ENCODE results near the gene TCHP. TPM values are rescaled to one million over a fixed set of nuclear protein-coding genes. Genes with fewer than 3 reads are reported as not detected.

TCHP gene
- total RNA-seq, 1 experiment from 2014 or later, result 28.0 TPM

DNA sequence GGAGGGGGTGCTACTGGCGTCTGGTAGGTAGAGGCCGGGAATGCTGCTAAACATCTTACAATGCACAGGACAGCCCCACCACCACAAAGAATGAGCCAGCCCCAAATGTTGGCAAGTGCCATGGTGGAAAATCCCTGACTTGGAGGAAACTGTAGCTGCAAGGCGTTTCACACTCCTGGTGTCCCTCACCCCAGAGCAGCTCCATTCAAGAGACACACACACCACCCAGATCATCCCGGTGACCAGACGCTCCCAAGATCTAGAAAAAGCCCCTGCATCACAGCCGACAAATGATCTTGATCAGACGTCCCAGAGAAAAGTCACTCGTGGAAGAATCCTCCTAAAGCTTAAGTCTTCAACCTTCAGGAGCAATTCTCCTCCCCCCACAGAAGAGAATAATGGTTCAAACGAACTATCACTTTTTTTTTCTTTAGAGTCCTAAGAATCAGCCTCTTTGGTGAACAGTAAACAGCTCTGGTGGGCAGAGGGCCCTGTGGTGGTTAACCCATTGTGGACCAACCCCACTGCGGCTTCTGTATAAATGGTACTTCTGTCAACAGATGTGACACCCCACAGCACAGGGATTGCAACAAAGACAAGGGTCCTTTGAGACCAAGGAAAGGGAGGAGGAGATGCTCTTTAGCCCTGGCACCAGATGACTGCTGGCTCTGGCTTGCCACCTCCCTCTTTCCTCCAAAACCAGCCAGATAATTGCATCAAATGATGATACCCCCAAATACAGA lies 22.4 kb upstream of the TCHP start:
- Mint-ChIP-seq H3K27me3 (ENCODE audit: unreplicated experiment) (peaks cover 13% of the 10 kb centered on the region), H3K36me3 (ENCODE audit: insufficient read depth, unreplicated experiment) (peaks cover 24% of the 10 kb centered on the region), H3K4me1 (ENCODE audit: low read depth, unreplicated experiment) (peaks cover 26% of the 10 kb centered on the region), H3K9me3 (ENCODE audit: low read depth, unreplicated experiment) (no peaks in the 10 kb centered on the region), H3K4me3 (ENCODE audit: low read depth, unreplicated experiment) (no peak overlapping the region), H3K27ac (ENCODE audit: unreplicated experiment) (no peak overlapping the region)
- DNase-seq, result no peak
- CTCF ChIA-PET, result no interaction called here
- TF ChIP-seq, protein P1, sequence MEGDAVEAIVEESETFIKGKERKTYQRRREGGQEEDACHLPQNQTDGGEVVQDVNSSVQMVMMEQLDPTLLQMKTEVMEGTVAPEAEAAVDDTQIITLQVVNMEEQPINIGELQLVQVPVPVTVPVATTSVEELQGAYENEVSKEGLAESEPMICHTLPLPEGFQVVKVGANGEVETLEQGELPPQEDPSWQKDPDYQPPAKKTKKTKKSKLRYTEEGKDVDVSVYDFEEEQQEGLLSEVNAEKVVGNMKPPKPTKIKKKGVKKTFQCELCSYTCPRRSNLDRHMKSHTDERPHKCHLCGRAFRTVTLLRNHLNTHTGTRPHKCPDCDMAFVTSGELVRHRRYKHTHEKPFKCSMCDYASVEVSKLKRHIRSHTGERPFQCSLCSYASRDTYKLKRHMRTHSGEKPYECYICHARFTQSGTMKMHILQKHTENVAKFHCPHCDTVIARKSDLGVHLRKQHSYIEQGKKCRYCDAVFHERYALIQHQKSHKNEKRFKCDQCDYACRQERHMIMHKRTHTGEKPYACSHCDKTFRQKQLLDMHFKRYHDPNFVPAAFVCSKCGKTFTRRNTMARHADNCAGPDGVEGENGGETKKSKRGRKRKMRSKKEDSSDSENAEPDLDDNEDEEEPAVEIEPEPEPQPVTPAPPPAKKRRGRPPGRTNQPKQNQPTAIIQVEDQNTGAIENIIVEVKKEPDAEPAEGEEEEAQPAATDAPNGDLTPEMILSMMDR (IDR thresholded peaks at IDR 0.05; ENCODE audit: unreplicated experiment), result no peak
- no TSS peak for BruUV-seq (replicated peaks)
- intact Hi-C loops (cut with micrococcal nuclease; ENCODE audit: unreplicated experiment), result no loop called here

DNA sequence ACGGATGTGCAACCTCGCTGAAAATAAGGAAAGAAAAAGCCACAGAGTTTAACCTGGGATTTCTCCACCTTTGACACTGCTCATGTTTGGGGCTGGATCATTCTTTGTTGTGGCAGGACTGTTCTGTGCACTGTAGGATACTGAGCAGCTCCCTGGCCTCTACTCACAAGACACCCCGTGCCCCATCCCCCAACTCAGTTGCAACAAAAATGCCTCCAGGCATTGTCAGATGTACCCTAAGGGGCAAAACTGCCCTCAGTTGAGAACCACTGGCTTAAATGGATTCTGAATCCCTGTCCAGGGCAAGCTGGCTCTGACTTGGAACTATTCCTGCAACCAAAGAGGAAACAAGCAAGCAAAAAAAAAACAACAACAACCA lies 21.8 kb upstream of the TCHP start:
- Mint-ChIP-seq H3K27ac (ENCODE audit: unreplicated experiment) (no peak overlapping the region), H3K9me3 (ENCODE audit: low read depth, unreplicated experiment) (no peaks in the 10 kb centered on the region), H3K4me3 (ENCODE audit: low read depth, unreplicated experiment) (peak overlapping the region; percentile 85), H3K4me1 (ENCODE audit: low read depth, unreplicated experiment) (peaks cover 26% of the 10 kb centered on the region), H3K27me3 (ENCODE audit: unreplicated experiment) (peaks cover 13% of the 10 kb centered on the region), H3K36me3 (ENCODE audit: insufficient read depth, unreplicated experiment) (peaks cover 24% of the 10 kb centered on the region)
- DNase-seq, result no peak
- TF ChIP-seq, protein P1 (IDR thresholded peaks at IDR 0.05; ENCODE audit: unreplicated experiment), result no peak
- intact Hi-C loops (cut with micrococcal nuclease; ENCODE audit: unreplicated experiment), result no loop called here
- CTCF ChIA-PET, result no interaction called here
- BruUV-seq (replicated peaks), result no TSS peak

DNA sequence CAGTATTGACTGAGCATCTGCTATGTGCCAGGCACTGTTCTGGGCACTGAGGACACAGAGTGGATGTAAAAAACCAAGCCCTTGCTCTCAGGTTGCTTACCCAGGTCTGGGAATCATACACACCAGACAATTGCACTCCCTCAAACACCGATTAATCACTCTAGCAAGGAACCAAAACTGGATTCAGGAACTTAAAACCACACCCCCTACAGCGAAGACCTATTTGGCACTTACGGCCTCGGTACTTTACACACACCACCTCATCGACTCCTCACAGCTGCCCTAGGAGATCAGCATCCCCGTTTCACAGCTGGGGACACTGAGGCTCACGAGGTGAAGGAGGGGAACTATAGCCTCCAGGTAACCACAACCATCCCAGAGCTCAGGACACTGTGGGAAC lies 21.3 kb upstream of the TCHP start:
- no peak for DNase-seq

DNA sequence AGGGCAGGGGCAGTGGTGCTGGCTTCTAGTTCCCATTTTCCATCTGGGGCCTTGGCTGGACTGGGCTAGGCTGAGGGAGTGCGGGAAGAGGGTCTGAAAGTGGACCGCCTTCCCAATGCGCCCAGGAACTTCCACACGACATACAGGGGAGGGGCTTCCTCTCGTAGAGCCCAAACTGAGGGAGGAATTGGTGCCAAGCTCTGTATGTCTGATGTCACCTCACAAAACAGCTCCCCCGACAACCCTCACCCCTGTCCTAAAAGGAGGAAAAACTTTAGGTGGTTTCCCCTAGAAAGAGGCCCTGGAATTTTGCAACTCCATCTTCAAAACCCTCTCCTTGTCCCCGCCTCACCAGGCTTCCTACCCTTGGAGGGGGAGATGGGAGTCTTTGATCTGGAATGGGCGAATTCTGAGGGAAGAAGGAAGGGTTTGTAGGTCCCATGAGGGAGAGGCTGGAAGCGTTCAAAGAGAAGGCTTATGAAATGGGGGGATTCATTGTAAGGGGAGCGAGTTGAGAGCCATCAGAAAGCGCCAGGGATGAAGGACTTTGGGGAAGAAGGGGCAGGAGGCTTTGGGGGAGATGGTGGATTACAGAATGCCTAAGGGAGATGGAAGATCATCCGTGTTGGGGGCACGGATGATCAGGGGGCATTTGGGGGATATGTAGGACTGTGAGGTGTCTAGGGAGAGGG lies 20.6 kb upstream of the TCHP start:
- peaks cover 24% of the 10 kb centered on the region for H3K36me3 Mint-ChIP-seq (ENCODE audit: insufficient read depth, unreplicated experiment)
- CTCF ChIA-PET, result no interaction called here
- peak overlapping the region; percentile 91 for H3K27ac Mint-ChIP-seq (ENCODE audit: unreplicated experiment)
- H3K4me3 Mint-ChIP-seq (ENCODE audit: low read depth, unreplicated experiment), result peak overlapping the region; percentile 85
- intact Hi-C loops (cut with micrococcal nuclease; ENCODE audit: unreplicated experiment), result loop anchor here (1.0 to 2.0 kb wide), 2 partner anchors 26 to 75 kb away; no protein-coding TSS in a partner anchor
- no peaks in the 10 kb centered on the region for H3K9me3 Mint-ChIP-seq (ENCODE audit: low read depth, unreplicated experiment)
- TF ChIP-seq, protein P1 (IDR thresholded peaks at IDR 0.05; ENCODE audit: unreplicated experiment), result no peak
- no peak for DNase-seq
- H3K27me3 Mint-ChIP-seq (ENCODE audit: unreplicated experiment), result peaks cover 13% of the 10 kb centered on the region
- BruUV-seq (replicated peaks), result TSS peak; percentile 57
- H3K4me1 Mint-ChIP-seq (ENCODE audit: low read depth, unreplicated experiment), result peaks cover 26% of the 10 kb centered on the region

More for the DNA sequence above, 21.3 kb upstream of the TCHP start:
- H3K36me3 Mint-ChIP-seq (ENCODE audit: insufficient read depth, unreplicated experiment), result peaks cover 24% of the 10 kb centered on the region
- CTCF ChIA-PET, result interaction anchor here (0.6 kb wide), 1 partner anchor 1891 kb away, joined by 3 read pairs; no protein-coding TSS in a partner anchor
- TF ChIP-seq, protein P1 (IDR thresholded peaks at IDR 0.05; ENCODE audit: unreplicated experiment), result no peak
- intact Hi-C loops (cut with micrococcal nuclease; ENCODE audit: unreplicated experiment), result loop anchor here (1.0 kb wide), 1 partner anchor 25 kb away; no protein-coding TSS in a partner anchor
- peaks cover 26% of the 10 kb centered on the region for H3K4me1 Mint-ChIP-seq (ENCODE audit: low read depth, unreplicated experiment)
- peak overlapping the region; percentile 85 for H3K4me3 Mint-ChIP-seq (ENCODE audit: low read depth, unreplicated experiment)
- peaks cover 13% of the 10 kb centered on the region for H3K27me3 Mint-ChIP-seq (ENCODE audit: unreplicated experiment)
- no TSS peak for BruUV-seq (replicated peaks)
- no peaks in the 10 kb centered on the region for H3K9me3 Mint-ChIP-seq (ENCODE audit: low read depth, unreplicated experiment)
- H3K27ac Mint-ChIP-seq (ENCODE audit: unreplicated experiment), result no peak overlapping the region

All from Calu3 (cell line).